ENCODE measurements around the gene LCOR.

DNA sequence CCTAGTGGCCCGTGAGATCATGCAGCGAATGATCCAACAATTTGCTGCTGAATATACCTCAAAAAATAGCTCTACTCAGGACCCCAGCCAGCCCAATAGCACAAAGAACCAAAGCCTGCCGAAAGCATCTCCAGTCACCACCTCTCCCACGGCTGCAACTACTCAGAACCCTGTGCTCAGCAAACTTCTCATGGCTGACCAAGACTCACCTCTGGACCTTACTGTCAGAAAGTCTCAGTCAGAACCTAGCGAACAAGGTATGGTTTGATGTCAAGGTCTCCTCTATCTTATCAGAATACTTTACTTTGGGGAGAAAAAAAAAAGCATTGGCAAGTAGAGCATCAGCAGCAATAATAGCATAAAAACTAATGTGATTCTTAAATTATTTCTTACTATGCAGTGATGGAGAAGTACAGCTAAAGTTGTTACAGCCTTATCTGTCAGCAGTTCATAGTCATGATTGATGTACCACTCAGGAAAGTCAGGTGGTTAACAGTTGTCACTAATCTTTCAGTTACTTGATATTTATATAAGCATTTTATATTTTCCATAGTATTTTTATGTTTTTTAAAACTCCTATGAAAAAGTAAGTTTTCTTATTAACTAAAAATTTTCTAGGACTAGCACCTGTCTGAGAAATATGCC is 117.1 kb downstream of the LCOR start:
- TF ChIP-seq POLR2A (IDR thresholded peaks at IDR 0.05) (no peak), POLR2AphosphoS5 (IDR thresholded peaks at IDR 0.05) (no peak)
